22Rv1 (cell line): ENCODE results near the gene LRCH1.

Source experiments
- ZFX ChIP-seq: fragments of 450-650 bp; IDR thresholded peaks from 2 replicates; pipeline ENCODE4 v1.6.1; 2017; ENCODE audit warnings: antibody characterized with exemption, borderline replicate concordance
- TF ChIP-seq, protein P1 (sequence below): fragments of 450-650 bp; IDR thresholded peaks from 2 replicates; pipeline ENCODE4 v1.5.1; 2017; ENCODE audit warnings: mild to moderate bottlenecking

DNA sequence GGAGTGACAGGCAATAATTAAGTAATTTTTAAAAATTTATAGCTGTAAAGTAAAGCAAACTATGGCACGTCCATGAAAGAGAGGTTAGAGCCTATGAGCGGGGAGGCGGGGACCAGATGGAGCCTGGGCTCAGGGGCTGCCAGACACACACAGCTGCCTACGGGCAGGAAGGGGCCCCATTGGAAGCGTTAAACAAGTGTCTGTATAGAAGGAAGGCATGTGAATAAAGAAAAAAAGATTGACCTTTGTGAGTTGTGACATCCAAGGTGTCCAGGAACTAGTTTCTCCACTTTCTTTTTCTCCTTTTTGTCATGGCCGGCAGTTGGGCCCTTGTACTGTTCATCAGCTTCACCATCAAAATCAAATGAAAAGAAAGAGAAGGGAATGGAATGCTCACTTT is 56.8 kb downstream of the LRCH1 start:
- TF ChIP-seq, protein P1, sequence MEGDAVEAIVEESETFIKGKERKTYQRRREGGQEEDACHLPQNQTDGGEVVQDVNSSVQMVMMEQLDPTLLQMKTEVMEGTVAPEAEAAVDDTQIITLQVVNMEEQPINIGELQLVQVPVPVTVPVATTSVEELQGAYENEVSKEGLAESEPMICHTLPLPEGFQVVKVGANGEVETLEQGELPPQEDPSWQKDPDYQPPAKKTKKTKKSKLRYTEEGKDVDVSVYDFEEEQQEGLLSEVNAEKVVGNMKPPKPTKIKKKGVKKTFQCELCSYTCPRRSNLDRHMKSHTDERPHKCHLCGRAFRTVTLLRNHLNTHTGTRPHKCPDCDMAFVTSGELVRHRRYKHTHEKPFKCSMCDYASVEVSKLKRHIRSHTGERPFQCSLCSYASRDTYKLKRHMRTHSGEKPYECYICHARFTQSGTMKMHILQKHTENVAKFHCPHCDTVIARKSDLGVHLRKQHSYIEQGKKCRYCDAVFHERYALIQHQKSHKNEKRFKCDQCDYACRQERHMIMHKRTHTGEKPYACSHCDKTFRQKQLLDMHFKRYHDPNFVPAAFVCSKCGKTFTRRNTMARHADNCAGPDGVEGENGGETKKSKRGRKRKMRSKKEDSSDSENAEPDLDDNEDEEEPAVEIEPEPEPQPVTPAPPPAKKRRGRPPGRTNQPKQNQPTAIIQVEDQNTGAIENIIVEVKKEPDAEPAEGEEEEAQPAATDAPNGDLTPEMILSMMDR: no peak
- TF ChIP-seq ZFX: no peak
